Measurements from ENCODE around the gene WFS1.

Gene WFS1, protein sequence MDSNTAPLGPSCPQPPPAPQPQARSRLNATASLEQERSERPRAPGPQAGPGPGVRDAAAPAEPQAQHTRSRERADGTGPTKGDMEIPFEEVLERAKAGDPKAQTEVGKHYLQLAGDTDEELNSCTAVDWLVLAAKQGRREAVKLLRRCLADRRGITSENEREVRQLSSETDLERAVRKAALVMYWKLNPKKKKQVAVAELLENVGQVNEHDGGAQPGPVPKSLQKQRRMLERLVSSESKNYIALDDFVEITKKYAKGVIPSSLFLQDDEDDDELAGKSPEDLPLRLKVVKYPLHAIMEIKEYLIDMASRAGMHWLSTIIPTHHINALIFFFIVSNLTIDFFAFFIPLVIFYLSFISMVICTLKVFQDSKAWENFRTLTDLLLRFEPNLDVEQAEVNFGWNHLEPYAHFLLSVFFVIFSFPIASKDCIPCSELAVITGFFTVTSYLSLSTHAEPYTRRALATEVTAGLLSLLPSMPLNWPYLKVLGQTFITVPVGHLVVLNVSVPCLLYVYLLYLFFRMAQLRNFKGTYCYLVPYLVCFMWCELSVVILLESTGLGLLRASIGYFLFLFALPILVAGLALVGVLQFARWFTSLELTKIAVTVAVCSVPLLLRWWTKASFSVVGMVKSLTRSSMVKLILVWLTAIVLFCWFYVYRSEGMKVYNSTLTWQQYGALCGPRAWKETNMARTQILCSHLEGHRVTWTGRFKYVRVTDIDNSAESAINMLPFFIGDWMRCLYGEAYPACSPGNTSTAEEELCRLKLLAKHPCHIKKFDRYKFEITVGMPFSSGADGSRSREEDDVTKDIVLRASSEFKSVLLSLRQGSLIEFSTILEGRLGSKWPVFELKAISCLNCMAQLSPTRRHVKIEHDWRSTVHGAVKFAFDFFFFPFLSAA

DNA sequence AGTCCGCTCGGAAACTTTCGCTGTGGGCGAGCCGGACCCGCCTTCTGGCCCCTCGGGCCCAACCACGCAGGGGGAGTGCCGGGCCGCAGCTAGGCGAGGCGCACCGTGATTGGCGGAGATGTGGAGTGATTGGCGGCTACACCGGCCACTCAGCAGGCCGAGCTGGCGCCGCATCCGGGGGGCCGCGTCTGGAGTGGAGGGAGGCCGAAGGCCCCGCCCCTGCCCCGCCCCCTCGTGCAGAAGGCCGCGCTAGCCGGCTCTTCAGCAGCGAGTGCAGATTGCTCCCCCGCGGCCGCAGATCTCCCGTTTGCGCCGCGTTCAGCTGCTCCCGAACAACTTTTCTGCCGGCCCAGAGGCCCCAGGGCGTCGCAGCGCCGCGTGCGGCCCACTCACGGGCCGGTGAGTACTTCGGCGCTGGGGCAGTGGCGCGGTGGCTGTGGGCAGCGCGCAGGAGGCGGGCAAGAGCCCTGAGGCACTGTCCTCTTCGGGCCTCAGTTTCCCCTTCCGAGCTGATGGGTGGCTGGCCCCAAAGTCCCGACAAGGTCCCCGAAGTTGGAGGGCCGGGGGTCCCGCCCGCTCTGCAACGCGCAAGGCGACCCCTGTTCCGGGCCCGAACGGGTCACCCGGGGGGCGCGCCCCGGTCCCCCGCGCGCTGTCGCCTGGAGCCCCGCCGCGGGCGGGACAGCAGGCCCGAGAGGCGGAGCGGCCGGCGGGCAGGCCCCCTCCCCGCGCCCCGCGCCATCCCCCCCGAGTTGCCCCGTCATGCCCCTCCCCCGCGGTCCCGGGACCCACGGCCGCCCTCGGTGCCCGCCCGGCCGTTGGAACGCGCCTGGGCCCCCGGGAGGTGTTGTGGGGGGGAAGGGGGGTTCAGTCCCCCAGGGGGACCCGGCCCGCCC is at the start of gene WFS1:
Gene WFS1, plus strand, starts transcription at position 235 of the 896 bp plus-strand sequence. CDS start 7,606 bp downstream, outside the sequence.
- no CpG with 5 or more reads among the region's 104 CpGs for WGBS (ENCODE audit: insufficient coverage, insufficient read length)
- peak within 1 kb of the TSS; percentile 60 for H3K4me3 ChIP-seq (ENCODE audit: low read length)
- H3K4me1 ChIP-seq (ENCODE audit: control insufficient read depth, insufficient read depth, low read length) = peaks cover 6% of the 10 kb centered on the region
- no peaks in the 10 kb centered on the region for H3K36me3 ChIP-seq (ENCODE audit: control insufficient read depth, insufficient read depth, low read length)
- DNase-seq (ENCODE audit: low read depth, low spot score) = peak; percentile 95
- H3K27me3 ChIP-seq (ENCODE audit: control insufficient read depth, insufficient read depth, low read length) = no peaks in the 10 kb centered on the region
- no peaks in the 10 kb centered on the region for H3K9me3 ChIP-seq (ENCODE audit: control insufficient read depth, insufficient read depth, low read length)
- H3K27ac ChIP-seq (ENCODE audit: low read length) = no peak within 1 kb of the TSS

DNA sequence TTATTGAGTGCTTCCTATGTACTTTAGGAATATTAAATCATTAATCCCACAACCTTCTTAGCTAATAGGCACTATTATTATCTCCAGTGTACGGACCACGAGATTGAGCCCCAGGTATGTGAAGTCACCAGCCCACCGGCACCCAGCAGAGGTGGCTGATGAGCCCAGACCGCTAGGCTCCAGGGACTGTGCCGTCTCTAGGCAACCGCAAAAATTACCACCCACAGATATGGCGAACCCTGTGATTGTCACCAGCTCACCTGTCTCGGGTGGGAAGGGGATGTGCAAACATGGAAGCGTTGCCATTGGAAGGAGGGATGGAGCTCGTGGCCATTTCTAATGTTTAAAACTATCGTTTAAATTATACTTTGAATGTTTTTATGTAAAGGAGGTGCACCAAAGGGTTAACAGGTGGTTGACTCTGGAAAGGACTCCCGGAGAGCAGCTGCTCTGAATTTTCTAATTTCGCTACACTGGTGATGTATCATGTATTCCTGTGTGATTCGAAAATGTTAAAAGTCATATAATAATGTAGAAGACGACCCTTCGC is 48.3 kb upstream of the WFS1 start:
- DNase-seq (ENCODE audit: low read depth, low spot score) = no peak

DNA sequence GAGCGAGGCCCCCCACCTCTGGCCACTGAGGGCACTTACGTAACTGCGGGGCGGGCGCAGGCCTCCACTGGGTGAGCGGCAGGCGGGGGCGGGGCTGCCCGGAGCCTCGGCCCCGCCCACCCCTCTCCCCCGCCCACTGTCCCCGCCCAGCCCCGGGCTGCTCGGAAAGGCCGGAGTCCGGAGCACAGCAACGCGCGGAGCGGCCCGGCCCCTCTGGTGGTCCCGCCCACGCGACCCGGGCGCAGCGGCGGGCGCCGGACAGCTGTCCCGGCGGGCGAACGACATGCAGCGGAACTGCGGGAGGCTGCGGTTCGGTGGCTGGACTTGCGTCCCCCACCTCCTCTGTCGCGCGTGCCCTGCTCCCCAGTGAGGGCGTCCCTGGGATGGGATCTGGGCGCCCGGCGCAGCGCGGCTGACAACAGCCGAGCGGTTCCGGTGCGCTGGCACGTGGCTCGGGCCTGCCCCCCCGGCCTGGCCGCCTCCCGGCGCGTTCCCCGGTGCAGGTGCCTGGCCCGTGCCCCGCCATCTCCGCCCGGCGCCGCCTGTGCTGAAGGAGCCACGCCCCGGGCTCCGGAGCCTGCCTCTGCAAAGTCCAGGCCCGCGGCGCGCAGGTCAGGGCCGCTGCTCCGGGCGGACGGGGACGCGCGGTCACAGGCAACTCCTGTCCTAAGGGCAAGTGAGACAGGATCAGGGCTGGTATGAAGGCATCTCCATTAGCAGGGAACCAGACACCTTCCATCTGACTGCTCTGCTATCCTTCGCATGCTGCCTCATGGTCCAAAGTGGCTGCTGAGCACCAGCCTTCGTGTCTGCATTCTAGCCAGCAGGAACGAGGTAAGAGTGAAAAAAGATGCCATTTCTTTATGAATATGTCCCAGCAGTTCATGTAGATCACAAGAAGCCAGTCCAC is 47.5 kb upstream of the WFS1 start:
- peak overlapping the region; percentile 40; the same call in 1 of the 2 replicates for H3K4me3 ChIP-seq (ENCODE audit: low read length)

More for the DNA sequence above, 48.3 kb upstream of the WFS1 start:
- H3K4me3 ChIP-seq (ENCODE audit: low read length) = peak overlapping the region; percentile 40; the same call in 1 of the 2 replicates
- peaks cover 3% of the 10 kb centered on the region; the same call in 1 of the 2 replicates for H3K4me1 ChIP-seq (ENCODE audit: control insufficient read depth, insufficient read depth, low read length)
- H3K27me3 ChIP-seq (ENCODE audit: control insufficient read depth, insufficient read depth, low read length) = no peaks in the 10 kb centered on the region
- no peaks in the 10 kb centered on the region for H3K36me3 ChIP-seq (ENCODE audit: control insufficient read depth, insufficient read depth, low read length)
- H3K9me3 ChIP-seq (ENCODE audit: control insufficient read depth, insufficient read depth, low read length) = no peaks in the 10 kb centered on the region
- WGBS (ENCODE audit: insufficient coverage, insufficient read length) = no CpG with 5 or more reads among the region's 16 CpGs
- H3K27ac ChIP-seq (ENCODE audit: low read length) = no peak overlapping the region

DNA sequence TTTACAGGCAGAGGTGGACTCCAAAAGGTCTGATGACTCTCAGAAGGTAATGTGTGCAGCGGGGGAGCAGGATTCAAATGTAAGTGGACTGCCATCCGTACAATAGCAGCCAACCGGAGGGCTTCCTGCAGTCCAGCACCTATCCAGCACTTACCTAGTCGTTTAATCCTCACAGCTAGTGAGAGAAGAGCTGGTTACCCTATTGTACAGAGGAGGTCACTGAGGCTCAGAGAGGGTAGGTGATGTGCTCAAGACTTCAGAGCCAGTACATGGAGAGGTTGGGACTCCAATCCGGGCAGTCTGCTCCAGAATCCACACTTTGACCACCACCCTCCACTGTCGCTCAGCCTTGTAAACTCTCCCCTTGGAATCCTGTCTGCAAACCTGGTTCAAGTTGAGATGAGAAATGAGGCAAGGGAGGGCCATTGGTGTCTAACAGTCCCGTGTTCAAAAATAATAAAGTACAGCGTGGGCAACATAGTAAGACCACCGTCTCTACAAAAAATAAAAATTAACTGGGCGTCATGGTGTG is 46.8 kb upstream of the WFS1 start:
- Histone ChIP-seq H3K36me3 (ENCODE audit: control insufficient read depth, insufficient read depth, low read length) (no peaks in the 10 kb centered on the region), H3K4me3 (ENCODE audit: low read length) (no peak overlapping the region), H3K27ac (ENCODE audit: low read length) (no peak overlapping the region), H3K4me1 (ENCODE audit: control insufficient read depth, insufficient read depth, low read length) (peaks cover 3% of the 10 kb centered on the region; the same call in 1 of the 2 replicates), H3K9me3 (ENCODE audit: control insufficient read depth, insufficient read depth, low read length) (no peaks in the 10 kb centered on the region), H3K27me3 (ENCODE audit: control insufficient read depth, insufficient read depth, low read length) (no peaks in the 10 kb centered on the region)
- DNase-seq (ENCODE audit: low read depth, low spot score) = no peak
- no CpG with 5 or more reads among the region's 10 CpGs for WGBS (ENCODE audit: insufficient coverage, insufficient read length)

More for the DNA sequence above, 47.5 kb upstream of the WFS1 start:
- no peak overlapping the region for H3K27ac ChIP-seq (ENCODE audit: low read length)
- DNase-seq (ENCODE audit: low read depth, low spot score) = no peak
- H3K9me3 ChIP-seq (ENCODE audit: control insufficient read depth, insufficient read depth, low read length) = no peaks in the 10 kb centered on the region
- H3K4me1 ChIP-seq (ENCODE audit: control insufficient read depth, insufficient read depth, low read length) = peaks cover 3% of the 10 kb centered on the region; the same call in 1 of the 2 replicates
- no peaks in the 10 kb centered on the region for H3K36me3 ChIP-seq (ENCODE audit: control insufficient read depth, insufficient read depth, low read length)
- no CpG with 5 or more reads among the region's 84 CpGs for WGBS (ENCODE audit: insufficient coverage, insufficient read length)
- no peaks in the 10 kb centered on the region for H3K27me3 ChIP-seq (ENCODE audit: control insufficient read depth, insufficient read depth, low read length)

DNA sequence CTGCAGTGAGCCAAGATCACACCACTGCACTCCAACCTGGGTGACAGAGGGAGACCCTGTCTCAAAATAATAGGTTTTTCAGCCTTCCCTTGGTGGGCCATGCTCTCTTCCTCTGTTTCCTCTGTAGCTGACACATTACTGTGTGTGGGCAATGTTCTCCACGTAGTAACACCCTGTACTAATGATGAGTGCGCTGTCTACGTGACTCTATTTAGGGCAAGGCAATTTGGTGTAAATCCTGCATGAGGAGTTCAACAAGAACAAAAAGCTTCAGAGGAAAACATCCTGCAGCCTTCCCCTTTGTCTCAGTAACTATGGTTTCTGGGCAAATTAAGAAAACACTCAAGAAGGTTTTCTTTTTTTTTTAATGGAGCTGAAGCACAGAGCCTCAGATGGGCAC is 44.9 kb upstream of the WFS1 start:
- H3K4me3 ChIP-seq (ENCODE audit: low read length) = no peak overlapping the region
- no peaks in the 10 kb centered on the region for H3K9me3 ChIP-seq (ENCODE audit: control insufficient read depth, insufficient read depth, low read length)
- H3K4me1 ChIP-seq (ENCODE audit: control insufficient read depth, insufficient read depth, low read length) = 0 out of 2 replicates have a peak, but pooled peaks cover 3% of the 10 kb centered on the region
- no peak for DNase-seq (ENCODE audit: low read depth, low spot score)
- no CpG with 5 or more reads among the region's 3 CpGs for WGBS (ENCODE audit: insufficient coverage, insufficient read length)
- no peaks in the 10 kb centered on the region for H3K36me3 ChIP-seq (ENCODE audit: control insufficient read depth, insufficient read depth, low read length)
- no peaks in the 10 kb centered on the region for H3K27me3 ChIP-seq (ENCODE audit: control insufficient read depth, insufficient read depth, low read length)
- H3K27ac ChIP-seq (ENCODE audit: low read length) = no peak overlapping the region

DNA sequence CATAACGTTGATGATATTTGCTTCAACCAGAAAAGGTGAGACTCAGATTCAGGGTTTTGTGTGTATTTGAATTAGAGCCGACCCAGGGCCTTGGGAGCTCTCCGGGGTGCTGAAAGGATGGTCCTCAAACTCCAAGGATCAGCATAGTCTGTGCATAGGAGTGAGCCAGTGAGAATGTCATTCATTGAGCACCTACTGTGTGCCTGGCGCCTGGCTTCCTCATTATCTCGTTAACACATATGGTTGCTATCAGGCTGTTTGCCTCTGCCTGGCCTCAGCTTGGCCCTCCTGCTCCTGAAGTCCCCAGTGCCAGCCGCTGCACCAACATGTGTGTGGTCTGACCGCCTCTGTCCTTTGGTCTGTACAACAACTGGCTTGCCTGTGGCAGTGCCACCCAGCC is 44.2 kb upstream of the WFS1 start:
- no peaks in the 10 kb centered on the region for H3K27me3 ChIP-seq (ENCODE audit: control insufficient read depth, insufficient read depth, low read length)
- no CpG with 5 or more reads among the region's 7 CpGs for WGBS (ENCODE audit: insufficient coverage, insufficient read length)
- no peak for DNase-seq (ENCODE audit: low read depth, low spot score)
- H3K36me3 ChIP-seq (ENCODE audit: control insufficient read depth, insufficient read depth, low read length) = no peaks in the 10 kb centered on the region
- H3K27ac ChIP-seq (ENCODE audit: low read length) = no peak overlapping the region
- H3K4me3 ChIP-seq (ENCODE audit: low read length) = no peak overlapping the region
- H3K4me1 ChIP-seq (ENCODE audit: control insufficient read depth, insufficient read depth, low read length) = 0 out of 2 replicates have a peak, but pooled peaks cover 3% of the 10 kb centered on the region
- no peaks in the 10 kb centered on the region for H3K9me3 ChIP-seq (ENCODE audit: control insufficient read depth, insufficient read depth, low read length)

DNA sequence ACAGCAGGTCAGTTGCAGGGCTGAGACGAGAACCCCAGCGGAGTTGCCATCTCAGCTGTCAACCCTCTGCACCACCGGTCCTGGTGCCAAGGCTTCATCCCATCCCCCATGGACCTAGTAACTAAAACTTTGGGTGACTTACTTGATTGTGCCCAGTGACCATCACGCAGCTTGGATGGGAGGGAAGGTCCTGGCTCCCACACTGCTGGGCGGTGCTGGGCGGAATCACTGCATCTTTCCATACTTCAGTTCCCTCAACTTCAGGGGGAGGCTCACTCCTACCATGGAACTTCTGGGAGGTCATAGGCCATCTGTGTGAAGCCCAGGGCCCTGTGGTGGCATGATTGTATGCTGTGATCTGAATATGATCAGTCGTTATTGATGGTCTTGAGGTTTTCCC is 43.1 kb upstream of the WFS1 start:
- no CpG with 5 or more reads among the region's 7 CpGs for WGBS (ENCODE audit: insufficient coverage, insufficient read length)
- DNase-seq (ENCODE audit: low read depth, low spot score) = no peak
- no peaks in the 10 kb centered on the region for H3K27me3 ChIP-seq (ENCODE audit: control insufficient read depth, insufficient read depth, low read length)
- H3K36me3 ChIP-seq (ENCODE audit: control insufficient read depth, insufficient read depth, low read length) = no peaks in the 10 kb centered on the region
- no peaks in the 10 kb centered on the region for H3K9me3 ChIP-seq (ENCODE audit: control insufficient read depth, insufficient read depth, low read length)
- no peak overlapping the region for H3K27ac ChIP-seq (ENCODE audit: low read length)
- H3K4me3 ChIP-seq (ENCODE audit: low read length) = no peak overlapping the region
- H3K4me1 ChIP-seq (ENCODE audit: control insufficient read depth, insufficient read depth, low read length) = 0 out of 2 replicates have a peak, but pooled peaks cover 3% of the 10 kb centered on the region

DNA sequence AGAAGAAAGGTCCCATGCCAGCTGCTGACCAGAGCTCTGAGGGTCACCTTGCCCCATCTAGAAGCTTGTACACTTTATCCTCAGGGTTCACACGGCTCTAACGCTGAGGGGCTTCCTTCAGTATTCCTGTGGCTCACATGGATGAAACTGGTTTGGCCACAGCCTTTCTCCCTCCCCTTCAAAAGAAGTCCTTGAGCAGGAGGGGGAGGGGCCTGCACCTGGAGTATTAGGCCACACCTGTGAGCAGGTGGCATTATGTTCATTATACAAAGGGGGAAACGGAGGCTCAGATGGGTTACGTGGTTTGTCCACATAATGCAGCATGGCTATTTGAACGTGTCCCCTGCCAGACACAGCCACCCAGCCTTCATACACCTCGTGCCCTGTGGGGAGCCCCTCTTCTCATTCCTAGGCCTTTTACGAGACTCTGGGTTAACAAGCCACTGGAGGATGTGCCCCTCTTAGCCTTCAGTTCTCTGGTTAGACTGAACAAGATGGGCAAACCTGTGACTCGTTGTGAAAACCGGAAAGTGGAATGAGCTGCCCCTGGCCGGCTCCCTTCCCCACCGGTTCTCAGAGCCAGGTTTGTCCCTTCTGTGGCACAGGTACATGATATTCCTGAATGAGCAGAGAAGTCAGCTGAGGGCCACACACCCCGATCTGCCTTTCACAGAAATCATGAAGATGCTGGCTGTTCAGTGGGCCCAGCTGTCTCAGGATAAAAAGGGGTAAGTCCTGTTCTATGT is 42.1 kb upstream of the WFS1 start:
- no peaks in the 10 kb centered on the region for H3K27me3 ChIP-seq (ENCODE audit: control insufficient read depth, insufficient read depth, low read length)
- H3K4me3 ChIP-seq (ENCODE audit: low read length) = no peak overlapping the region
- no peaks in the 10 kb centered on the region for H3K4me1 ChIP-seq (ENCODE audit: control insufficient read depth, insufficient read depth, low read length)
- H3K36me3 ChIP-seq (ENCODE audit: control insufficient read depth, insufficient read depth, low read length) = no peaks in the 10 kb centered on the region
- no peak overlapping the region for H3K27ac ChIP-seq (ENCODE audit: low read length)
- WGBS (ENCODE audit: insufficient coverage, insufficient read length) = no CpG with 5 or more reads among the region's 12 CpGs
- DNase-seq (ENCODE audit: low read depth, low spot score) = no peak
- H3K9me3 ChIP-seq (ENCODE audit: control insufficient read depth, insufficient read depth, low read length) = no peaks in the 10 kb centered on the region
